Suprapubic skin (tissue), 4 donors: ENCODE results near the gene RALGDS. TPM values are rescaled to one million over a fixed set of nuclear protein-coding genes. Genes with fewer than 3 reads are reported as not detected.

Experiments used
- DNase-seq, 2 donors: peaks; one replicate each; pipeline ENCODE4 v3.0.0-alpha.2; 2019; ENCODE audit warnings: low spot score in 2 of 2
- H3K27ac ChIP-seq: fragments of 200-600 bp; sonication (generic); one replicate; pipeline ENCODE4 v1.5.1; 2019
- H3K27me3 ChIP-seq: fragments of 200-600 bp; sonication (generic); one replicate; pipeline ENCODE4 v1.5.1; 2019
- H3K36me3 ChIP-seq: fragments of 200-600 bp; sonication (generic); one replicate; pipeline ENCODE4 v1.5.1; 2019
- H3K4me1 ChIP-seq: fragments of 200-600 bp; sonication (generic); one replicate; pipeline ENCODE4 v1.5.1; 2019
- H3K4me3 ChIP-seq: fragments of 200-600 bp; sonication (generic); one replicate; pipeline ENCODE4 v1.5.1; 2019; ENCODE audit warnings: mild to moderate bottlenecking
- H3K9me3 ChIP-seq: fragments of 200-600 bp; sonication (generic); one replicate; pipeline ENCODE4 v1.5.1; 2019
- CTCF ChIP-seq, 2 donors: fragments of 200-600 bp in 1 of 2; fragments of 450-650 bp in 1 of 2; sonication (generic) in 1 of 2; IDR thresholded peaks; one replicate each; pipeline ENCODE4 v1.5.1; 2016 to 2019; ENCODE audit warnings: antibody characterized with exemption in 2 of 2, mild to moderate bottlenecking in 1 of 2, moderate library complexity in 1 of 2
- EP300 ChIP-seq: sonication (generic); formaldehyde crosslinking; IDR thresholded peaks from one replicate; pipeline ENCODE4 v1.6.1; 2017; ENCODE audit warnings: antibody characterized with exemption
- POLR2A ChIP-seq, 2 donors: fragments of 450-650 bp; IDR thresholded peaks; one replicate each; pipeline ENCODE4 v1.6.1; 2017; ENCODE audit warnings: antibody characterized with exemption in 2 of 2, mild to moderate bottlenecking in 2 of 2, moderate library complexity in 2 of 2
- POLR2AphosphoS5 ChIP-seq, 3 donors: sonication (generic); formaldehyde crosslinking; IDR thresholded peaks; one replicate each; pipeline ENCODE4 v1.6.1; 2017; ENCODE audit warnings: antibody characterized with exemption in 3 of 3
- WGBS: methylation state at CpG from one replicate; pipeline ENCODE4 v1.1.5; 2018; 5-methylcytosine and 5-hydroxymethylcytosine counted together
- total RNA-seq, 4 donors: library from RNA; depleted of rRNA; stranded (reverse); fragments of >200 nt; gene quantifications; one replicate each; pipeline ENCODE4 v1.1.0, GENCODE V29; 2016

Gene RALGDS
- total RNA-seq, 4 donors from 2014 or later, result 173 to 244 (median 212) TPM

DNA sequence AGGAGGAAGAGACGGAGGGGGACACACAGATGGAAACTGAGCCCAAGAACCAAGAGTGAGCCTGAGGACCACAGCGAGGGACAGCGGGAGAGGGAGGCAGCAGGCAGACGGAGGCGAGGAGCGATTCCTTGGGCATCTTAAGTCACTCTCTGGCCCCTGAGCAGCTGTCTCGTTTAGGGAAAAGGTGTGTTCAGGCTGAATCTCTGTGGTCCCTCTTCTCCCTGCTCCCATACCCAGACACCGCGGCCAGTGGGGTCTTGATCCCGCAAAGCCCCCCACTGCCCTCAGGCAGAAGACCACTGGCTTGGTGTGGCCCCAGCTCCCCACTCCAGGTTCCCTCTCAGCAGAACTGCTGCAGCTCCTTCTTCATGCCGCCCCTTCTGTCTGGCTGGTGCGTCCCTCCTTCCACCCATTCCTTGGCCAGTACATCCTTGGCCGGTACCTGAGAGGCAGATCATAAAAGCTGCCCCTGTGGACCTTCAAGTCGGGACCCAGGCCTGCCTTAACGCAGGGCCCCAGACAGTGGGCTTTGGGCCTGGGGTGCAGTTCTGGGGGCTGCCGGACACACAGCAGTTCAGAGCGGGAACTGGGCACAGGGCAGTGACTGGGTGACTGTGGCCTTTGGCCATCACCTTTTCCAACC, 5.8 kb upstream of the RALGDS start:
- Histone ChIP-seq H3K27ac (peak overlapping the region; percentile 89), H3K36me3 (no peaks in the 10 kb centered on the region), H3K9me3 (no peaks in the 10 kb centered on the region), H3K4me3 (peak overlapping the region; percentile 44), H3K27me3 (no peaks in the 10 kb centered on the region), H3K4me1 (peaks cover 86% of the 10 kb centered on the region)
- DNase-seq, result no peak
- WGBS, result 72% methylated on average over 15 of the region's 17 CpGs
- TF ChIP-seq POLR2AphosphoS5 (IDR thresholded peaks at IDR 0.05), result no peak

DNA sequence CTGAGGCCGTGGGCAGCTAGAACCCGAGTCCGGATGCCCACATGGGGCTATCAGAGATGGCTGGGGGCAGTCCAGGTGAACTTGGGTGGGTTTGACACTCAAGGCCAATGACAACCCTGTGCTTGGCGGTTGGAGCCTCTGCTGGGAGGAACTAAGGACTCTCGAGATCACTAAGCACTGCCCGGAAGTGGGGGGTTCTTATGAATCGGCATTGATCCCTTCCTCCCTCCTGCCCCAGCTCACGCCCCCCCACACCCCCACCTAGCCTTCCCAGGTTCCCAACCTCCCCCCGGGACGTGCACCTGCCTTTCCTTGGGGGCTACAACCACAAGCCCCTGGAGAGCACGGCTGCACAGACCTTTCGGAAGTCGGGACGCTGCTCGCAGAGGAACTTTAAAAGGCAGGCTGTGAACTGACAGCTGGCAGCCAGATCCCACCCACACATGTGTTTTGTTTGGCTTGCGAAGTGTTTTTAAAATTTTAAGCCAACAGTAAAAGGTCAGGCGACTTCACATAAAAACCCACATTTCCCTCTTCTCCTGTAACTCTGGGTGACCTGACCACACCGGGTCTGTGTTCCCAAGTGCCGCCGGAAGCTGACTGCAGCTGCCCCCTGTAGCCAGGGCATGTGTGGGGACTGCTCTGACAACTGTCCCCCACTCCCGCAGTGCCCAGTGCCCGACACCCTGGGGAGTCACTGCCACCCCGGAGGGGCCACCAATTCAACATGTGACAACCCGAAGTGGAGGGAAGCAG, 5.1 kb upstream of the RALGDS start:
- no peaks in the 10 kb centered on the region for H3K36me3 ChIP-seq
- no peaks in the 10 kb centered on the region for H3K9me3 ChIP-seq
- H3K4me1 ChIP-seq, result peaks cover 86% of the 10 kb centered on the region
- no peaks in the 10 kb centered on the region for H3K27me3 ChIP-seq
- peak overlapping the region; percentile 89 for H3K27ac ChIP-seq
- no peak for DNase-seq
- 37% methylated on average over 21 of the region's 24 CpGs for WGBS
- H3K4me3 ChIP-seq, result peak overlapping the region; percentile 44
- TF ChIP-seq POLR2A (IDR thresholded peaks at IDR 0.05) (no peak), POLR2AphosphoS5 (IDR thresholded peaks at IDR 0.05) (no peak), CTCF (IDR thresholded peaks at IDR 0.05) (no peak), EP300 (no peak)

- TF ChIP-seq POLR2AphosphoS5 (IDR thresholded peaks at IDR 0.05), result no peak
- TF ChIP-seq EP300, result no peak
- TF ChIP-seq POLR2A (IDR thresholded peaks at IDR 0.05), result no peak
- no peak for TF ChIP-seq CTCF (IDR thresholded peaks at IDR 0.05)
- Histone ChIP-seq H3K27ac (no peak overlapping the region), H3K27me3 (no peaks in the 10 kb centered on the region), H3K4me1 (peaks cover 87% of the 10 kb centered on the region), H3K36me3 (no peaks in the 10 kb centered on the region), H3K4me3 (no peak overlapping the region), H3K9me3 (no peaks in the 10 kb centered on the region)
- DNase-seq, result no peak
- 81% methylated on average over 2 of the region's 2 CpGs for WGBS
These were observed 3.9 kb upstream of the RALGDS start for GRCh38 chr9:133124907-133125275.

- Histone ChIP-seq H3K4me1 (peaks cover 87% of the 10 kb centered on the region), H3K27me3 (no peaks in the 10 kb centered on the region), H3K4me3 (no peak overlapping the region), H3K27ac (no peak overlapping the region), H3K36me3 (no peaks in the 10 kb centered on the region), H3K9me3 (no peaks in the 10 kb centered on the region)
- no peak for DNase-seq
- no peak for TF ChIP-seq POLR2AphosphoS5 (IDR thresholded peaks at IDR 0.05)
- TF ChIP-seq POLR2A (IDR thresholded peaks at IDR 0.05), result no peak
- TF ChIP-seq CTCF (IDR thresholded peaks at IDR 0.05), result no peak
- no peak for TF ChIP-seq EP300
- 86% methylated on average over 8 of the region's 8 CpGs for WGBS
These were observed 3.3 kb upstream of the RALGDS start for GRCh38 chr9:133124123-133124906.

GRCh38 chr9:133122935-133123611, 2.0 kb upstream of the RALGDS start:
- Histone ChIP-seq H3K4me3 (no peak overlapping the region), H3K27ac (peak overlapping the region; percentile 44), H3K9me3 (no peaks in the 10 kb centered on the region), H3K36me3 (no peaks in the 10 kb centered on the region), H3K4me1 (peaks cover 87% of the 10 kb centered on the region), H3K27me3 (no peaks in the 10 kb centered on the region)
- WGBS, result 31% methylated on average over 16 of the region's 19 CpGs
- DNase-seq, result peak in 1 of 2 donors; percentile 83
- TF ChIP-seq EP300 (no peak), POLR2A (IDR thresholded peaks at IDR 0.05) (no peak), CTCF (IDR thresholded peaks at IDR 0.05) (no peak), POLR2AphosphoS5 (IDR thresholded peaks at IDR 0.05) (no peak)
